AML-193 (cell line): ENCODE results near the gene ERF.
A peak's percentile ranks its signal among the peaks of the same experiment; 100 is the strongest.

Experiments used
- DNase-seq, 2 experiments: peaks; one replicate each; lab custom pipeline; 2025; lab: John Stamatoyannopoulos, UW

The ERF gene

GRCh38 chr19:42214810-42215485 is 40.0 kb downstream of the ERF start:
- no peak for DNase-seq

- DNase-seq = no peak
Measured at GRCh38 chr19:42212886-42213285, 42.0 kb downstream of the ERF start.

- no peak for DNase-seq
Measured at GRCh38 chr19:42208612-42209011, 46.3 kb downstream of the ERF start.

GRCh38 chr19:42207767-42208271 is 47.1 kb downstream of the ERF start:
- DNase-seq = no peak

- no peak for DNase-seq
Measured at GRCh38 chr19:42206871-42207755, 47.8 kb downstream of the ERF start.

- DNase-seq = no peak
Measured at GRCh38 chr19:42204664-42205063, 50.3 kb downstream of the ERF start.

- no peak for DNase-seq
Measured at GRCh38 chr19:42203700-42204099, 51.2 kb downstream of the ERF start.

- DNase-seq = no peak
Measured at GRCh38 chr19:42202290-42202880, 52.5 kb downstream of the ERF start.

GRCh38 chr19:42201489-42202289 is 53.2 kb downstream of the ERF start:
- DNase-seq = peak; percentile 88 to 91

GRCh38 chr19:42200116-42200715 is 54.7 kb downstream of the ERF start:
- no peak for DNase-seq

- DNase-seq = no peak
Measured at GRCh38 chr19:42199440-42200115, 55.4 kb downstream of the ERF start.

- no peak for DNase-seq
Measured at GRCh38 chr19:42198676-42199439, 56.1 kb downstream of the ERF start.
